GM12891 (cell line): ENCODE results near the gene RAD9A.

ENCODE experiments used
- POLR2AphosphoS5 ChIP-seq: IDR thresholded peaks from 2 replicates; pipeline ENCODE4 v1.6.1; 2011; ENCODE audit warnings: low read depth, low read length, control low read depth
- TAF1 ChIP-seq: IDR thresholded peaks from 2 replicates; pipeline ENCODE4 v1.6.1; 2011; ENCODE audit warnings: low read depth, low read length, control low read depth

DNA sequence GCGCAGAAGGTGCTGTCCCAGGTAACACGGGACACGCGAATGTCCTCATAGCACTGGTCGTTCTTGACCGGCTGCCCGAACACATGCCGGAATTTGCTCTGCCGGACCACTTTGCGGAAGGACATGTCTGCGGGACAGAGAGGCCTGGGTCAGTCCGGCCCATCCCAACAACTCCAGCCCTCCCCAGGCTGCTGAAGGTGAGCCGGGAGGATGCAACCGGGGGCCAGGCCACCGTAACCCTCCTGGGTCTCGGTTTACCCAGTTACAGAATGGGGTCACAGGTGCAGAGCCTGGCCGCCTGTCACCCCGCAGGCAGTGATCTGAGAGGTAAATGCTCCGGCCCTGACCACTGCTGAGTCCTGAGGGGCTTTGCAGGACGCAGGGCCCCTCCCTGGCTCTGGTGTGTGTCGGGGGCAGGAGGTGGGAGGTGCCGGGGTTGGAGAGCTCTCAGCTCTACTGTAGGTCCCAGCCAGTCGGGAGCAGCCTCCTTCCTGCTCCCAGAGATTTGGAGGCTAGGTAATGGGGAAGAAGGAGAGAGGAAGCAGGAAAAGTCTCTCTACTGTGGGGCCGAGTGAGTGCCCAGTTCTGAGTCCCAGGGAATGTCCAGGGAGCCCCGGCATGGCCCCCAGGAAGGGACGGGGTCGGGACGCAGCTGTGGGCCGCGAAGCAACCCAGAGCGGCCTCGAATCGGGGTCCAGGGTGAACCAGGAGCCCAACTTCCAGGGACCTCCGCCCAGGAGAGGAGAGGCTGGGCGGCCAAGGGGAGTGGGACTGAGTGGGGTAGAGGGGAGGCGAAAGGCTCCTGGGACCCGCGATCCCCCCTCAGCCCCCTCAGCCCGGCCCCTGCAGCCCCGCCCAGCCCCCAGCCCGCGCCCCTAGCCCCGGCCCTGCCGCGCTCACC, 51.0 kb downstream of the RAD9A start:
- TF ChIP-seq POLR2AphosphoS5 (no peak), TAF1 (no peak)
